ENCODE results near the gene RPS6KB2. TPM values are rescaled to one million over a fixed set of nuclear protein-coding genes. Genes with fewer than 3 reads are reported as not detected.
A peak's percentile ranks its signal among the peaks of the same experiment; 100 is the strongest.

RPS6KB2 gene
- 59.5 to 83.0 TPM (median 61.4 TPM) in 3 replicates for polyA plus RNA-seq
- polyA plus RNA-seq (2011; ENCODE audit: low read depth), result 31.4 TPM
- polyA plus RNA-seq (2011; cell fraction: cytosol; rRNA removed), result 59.2 and 96.9 TPM in 2 replicates
- 58.7 and 66.4 TPM in 2 replicates for polyA plus RNA-seq (2011; cell fraction: nucleus; rRNA removed)
- polyA plus RNA-seq (2012; ENCODE audit: low replicate concordance), result 62.6 and 62.9 TPM in 2 replicates
- 74.5 to 116 TPM (median 91.3 TPM) in 3 replicates for polyA minus RNA-seq
- 93.2 TPM for polyA minus RNA-seq (2011; cell fraction: cytosol; rRNA and poly(A)+ RNA removed)
- polyA minus RNA-seq (2011; cell fraction: nucleus; rRNA and poly(A)+ RNA removed), result 25.1 and 36.3 TPM in 2 replicates

GRCh38 chr11:67428052-67429001 lies at the start of gene RPS6KB2:
Gene RPS6KB2 (plus strand): TSS chr11:67428494. CDS start chr11:67428546, 52 bp downstream.
- DNase-seq (ENCODE audit: low read depth, low spot score) (peak; percentile 79), FAIRE-seq (peak; percentile 86)
- peak within 1 kb of the TSS; percentile 77 to 98 (median 97) for H3K4me3 ChIP-seq (ENCODE audit: control insufficient read depth in 2 of 3, extremely low read depth in 1 of 3, insufficient read depth in 2 of 3, low read depth in 1 of 3, low read length in 3 of 3)
- no peaks in the 10 kb centered on the region for H3K27me3 ChIP-seq (ENCODE audit: control insufficient read depth, extremely low read depth, insufficient read depth, low read length)
- H3K9me3 ChIP-seq (ENCODE audit: control insufficient read depth, low read depth, low read length), result no peaks in the 10 kb centered on the region
- H3K79me2 ChIP-seq (ENCODE audit: control insufficient read depth, insufficient read depth, low read length), result peaks cover 27% of the 10 kb centered on the region
- peaks cover 19% of the 10 kb centered on the region for H3K4me1 ChIP-seq (ENCODE audit: control insufficient read depth, extremely low read depth, insufficient read depth, low read length)
- H2AFZ ChIP-seq (ENCODE audit: control insufficient read depth, low read length), result peak within 1 kb of the TSS; percentile 99
- no peaks in the 10 kb centered on the region for H3K9me1 ChIP-seq (ENCODE audit: control insufficient read depth, extremely low read depth, insufficient read depth, low read length)
- H4K20me1 ChIP-seq (ENCODE audit: control insufficient read depth, extremely low read depth, insufficient read depth, low read length), result no peaks in the 10 kb centered on the region
- H3K4me2 ChIP-seq (ENCODE audit: control insufficient read depth, extremely low read depth, insufficient read depth, low read depth, low read length), result peak within 1 kb of the TSS; percentile 98
- peaks cover 15 to 28% of the 10 kb centered on the region in 2 experiments for H3K36me3 ChIP-seq (ENCODE audit: control insufficient read depth in 2 of 2, extremely low read depth in 1 of 2, insufficient read depth in 2 of 2, low read length in 2 of 2)
- peak within 1 kb of the TSS; percentile 90 for H3K27ac ChIP-seq (ENCODE audit: control insufficient read depth, insufficient read depth, low read length)
- TF ChIP-seq EZH2 (IDR thresholded peaks at IDR 0.05; ENCODE audit: low read length), result no peak
- TF ChIP-seq, protein P1, sequence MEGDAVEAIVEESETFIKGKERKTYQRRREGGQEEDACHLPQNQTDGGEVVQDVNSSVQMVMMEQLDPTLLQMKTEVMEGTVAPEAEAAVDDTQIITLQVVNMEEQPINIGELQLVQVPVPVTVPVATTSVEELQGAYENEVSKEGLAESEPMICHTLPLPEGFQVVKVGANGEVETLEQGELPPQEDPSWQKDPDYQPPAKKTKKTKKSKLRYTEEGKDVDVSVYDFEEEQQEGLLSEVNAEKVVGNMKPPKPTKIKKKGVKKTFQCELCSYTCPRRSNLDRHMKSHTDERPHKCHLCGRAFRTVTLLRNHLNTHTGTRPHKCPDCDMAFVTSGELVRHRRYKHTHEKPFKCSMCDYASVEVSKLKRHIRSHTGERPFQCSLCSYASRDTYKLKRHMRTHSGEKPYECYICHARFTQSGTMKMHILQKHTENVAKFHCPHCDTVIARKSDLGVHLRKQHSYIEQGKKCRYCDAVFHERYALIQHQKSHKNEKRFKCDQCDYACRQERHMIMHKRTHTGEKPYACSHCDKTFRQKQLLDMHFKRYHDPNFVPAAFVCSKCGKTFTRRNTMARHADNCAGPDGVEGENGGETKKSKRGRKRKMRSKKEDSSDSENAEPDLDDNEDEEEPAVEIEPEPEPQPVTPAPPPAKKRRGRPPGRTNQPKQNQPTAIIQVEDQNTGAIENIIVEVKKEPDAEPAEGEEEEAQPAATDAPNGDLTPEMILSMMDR (optimal IDR thresholded peaks at IDR 0.05 in 1 of 3, IDR thresholded peaks at IDR 0.05 in 1 of 3, conservative IDR thresholded peaks at IDR 0.05 in 1 of 3; ENCODE audit: extremely low read depth in 1 of 3, insufficient read depth in 2 of 3, low read length in 3 of 3), result no peak
- dilution Hi-C loops (cut with MboI; ENCODE audit: extremely low pct_ligation_motif_present, low sequenced_read_pairs), result no loop called here
- H3K9ac ChIP-seq (ENCODE audit: control insufficient read depth, extremely low read depth, insufficient read depth, low read length), result peak within 1 kb of the TSS; percentile 97

- H3K4me1 ChIP-seq (ENCODE audit: control insufficient read depth, extremely low read depth, insufficient read depth, low read length), result peaks cover 45% of the 10 kb centered on the region
Measured at GRCh38 chr11:67378544-67378943, 49.8 kb upstream of the RPS6KB2 start.

More at GRCh38 chr11:67378544-67378943, 49.8 kb upstream of the RPS6KB2 start:
- H3K27me3 ChIP-seq (ENCODE audit: control insufficient read depth, extremely low read depth, insufficient read depth, low read length), result no peaks in the 10 kb centered on the region
- H4K20me1 ChIP-seq (ENCODE audit: control insufficient read depth, extremely low read depth, insufficient read depth, low read length), result no peaks in the 10 kb centered on the region
- DNase-seq (ENCODE audit: low read depth, low spot score) (no peak), FAIRE-seq (no peak)
- no peak overlapping the region for H3K4me2 ChIP-seq (ENCODE audit: control insufficient read depth, extremely low read depth, insufficient read depth, low read depth, low read length)
- H3K9me3 ChIP-seq (ENCODE audit: control insufficient read depth, low read depth, low read length), result no peaks in the 10 kb centered on the region
- no peak overlapping the region for H3K9ac ChIP-seq (ENCODE audit: control insufficient read depth, extremely low read depth, insufficient read depth, low read length)
- H3K4me3 ChIP-seq (ENCODE audit: control insufficient read depth in 2 of 3, extremely low read depth in 1 of 3, insufficient read depth in 2 of 3, low read depth in 1 of 3, low read length in 3 of 3), result no peak overlapping the region
- no peak for TF ChIP-seq EZH2 (IDR thresholded peaks at IDR 0.05; ENCODE audit: low read length)
- TF ChIP-seq, protein P1 (optimal IDR thresholded peaks at IDR 0.05 in 1 of 3, IDR thresholded peaks at IDR 0.05 in 1 of 3, conservative IDR thresholded peaks at IDR 0.05 in 1 of 3; ENCODE audit: extremely low read depth in 1 of 3, insufficient read depth in 2 of 3, low read length in 3 of 3), result no peak
- no peak overlapping the region for H2AFZ ChIP-seq (ENCODE audit: control insufficient read depth, low read length)
- H3K27ac ChIP-seq (ENCODE audit: control insufficient read depth, insufficient read depth, low read length), result no peak overlapping the region
- H3K9me1 ChIP-seq (ENCODE audit: control insufficient read depth, extremely low read depth, insufficient read depth, low read length), result no peaks in the 10 kb centered on the region
- no peaks in the 10 kb centered on the region for H3K79me2 ChIP-seq (ENCODE audit: control insufficient read depth, insufficient read depth, low read length)
- dilution Hi-C loops (cut with MboI; ENCODE audit: extremely low pct_ligation_motif_present, low sequenced_read_pairs), result no loop called here
- H3K36me3 ChIP-seq (ENCODE audit: control insufficient read depth in 2 of 2, extremely low read depth in 1 of 2, insufficient read depth in 2 of 2, low read length in 2 of 2), result no peaks in the 10 kb centered on the region

Data from keratinocyte (primary cell).